ENCODE results near the gene CCDC97.

Gene CCDC97

GRCh38 chr19:41322451-41322850 is 12.5 kb downstream of the CCDC97 start:
- Histone ChIP-seq H3K4me3 (ENCODE audit: low read length) (no peak overlapping the region), H3K36me3 (ENCODE audit: control insufficient read depth, low read length) (peaks cover 66% of the 10 kb centered on the region), H3K4me1 (ENCODE audit: control insufficient read depth, low read length) (peaks cover 34% of the 10 kb centered on the region), H3K27ac (ENCODE audit: low read depth, low read length) (no peak overlapping the region), H3K4me2 (ENCODE audit: low read length) (no peak overlapping the region), H4K20me1 (ENCODE audit: control insufficient read depth, insufficient read depth, low read depth, low read length) (no peaks in the 10 kb centered on the region), H3K9me3 (ENCODE audit: control insufficient read depth, insufficient read depth, low read length) (no peaks in the 10 kb centered on the region), H3K27me3 (ENCODE audit: control insufficient read depth, low read length) (no peaks in the 10 kb centered on the region), H3F3A (ENCODE audit: control insufficient read depth, insufficient read depth) (peaks cover 28% of the 10 kb centered on the region), H3K9me2 (replicated peaks; ENCODE audit: control insufficient read depth, low read length) (no peaks in the 10 kb centered on the region), H3K79me2 (ENCODE audit: control insufficient read depth, low read length) (peaks cover 15% of the 10 kb centered on the region)
- TF ChIP-seq EZH2phosphoT487 (IDR thresholded peaks at IDR 0.05; ENCODE audit: borderline replicate concordance, low read length), result no peak

DNA sequence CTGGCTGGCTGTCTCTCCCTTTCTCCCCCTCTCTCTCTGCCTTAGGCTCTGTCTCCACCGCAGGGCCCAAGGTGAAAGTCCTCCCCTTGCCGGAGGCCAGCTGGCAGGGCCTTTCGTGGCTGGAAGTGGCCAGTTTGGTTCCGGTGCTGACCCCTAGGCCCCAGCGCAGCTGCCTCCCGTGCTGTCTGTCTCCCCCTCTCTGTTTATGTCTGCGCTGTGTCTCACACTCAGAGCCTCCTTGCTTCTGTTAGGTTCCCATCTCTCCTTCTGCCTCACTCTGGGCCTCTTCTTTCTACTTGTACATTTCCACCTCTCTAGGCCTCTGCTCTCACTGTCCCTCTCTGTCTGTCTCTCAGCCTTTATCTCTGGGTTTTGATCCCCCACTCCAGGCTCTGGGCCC is 13.1 kb downstream of the CCDC97 start:
- 0 out of 2 replicates have a peak overlapping the region, but pooled peaks have one; percentile 4 for H3K27ac ChIP-seq (ENCODE audit: low read depth, low read length)
- no peak overlapping the region for H3K4me2 ChIP-seq (ENCODE audit: low read length)
- H3K27me3 ChIP-seq (ENCODE audit: control insufficient read depth, low read length), result no peaks in the 10 kb centered on the region
- H3K4me1 ChIP-seq (ENCODE audit: control insufficient read depth, low read length), result peaks cover 39% of the 10 kb centered on the region
- TF ChIP-seq EZH2phosphoT487 (IDR thresholded peaks at IDR 0.05; ENCODE audit: borderline replicate concordance, low read length), result no peak
- TF ChIP-seq, protein P1, sequence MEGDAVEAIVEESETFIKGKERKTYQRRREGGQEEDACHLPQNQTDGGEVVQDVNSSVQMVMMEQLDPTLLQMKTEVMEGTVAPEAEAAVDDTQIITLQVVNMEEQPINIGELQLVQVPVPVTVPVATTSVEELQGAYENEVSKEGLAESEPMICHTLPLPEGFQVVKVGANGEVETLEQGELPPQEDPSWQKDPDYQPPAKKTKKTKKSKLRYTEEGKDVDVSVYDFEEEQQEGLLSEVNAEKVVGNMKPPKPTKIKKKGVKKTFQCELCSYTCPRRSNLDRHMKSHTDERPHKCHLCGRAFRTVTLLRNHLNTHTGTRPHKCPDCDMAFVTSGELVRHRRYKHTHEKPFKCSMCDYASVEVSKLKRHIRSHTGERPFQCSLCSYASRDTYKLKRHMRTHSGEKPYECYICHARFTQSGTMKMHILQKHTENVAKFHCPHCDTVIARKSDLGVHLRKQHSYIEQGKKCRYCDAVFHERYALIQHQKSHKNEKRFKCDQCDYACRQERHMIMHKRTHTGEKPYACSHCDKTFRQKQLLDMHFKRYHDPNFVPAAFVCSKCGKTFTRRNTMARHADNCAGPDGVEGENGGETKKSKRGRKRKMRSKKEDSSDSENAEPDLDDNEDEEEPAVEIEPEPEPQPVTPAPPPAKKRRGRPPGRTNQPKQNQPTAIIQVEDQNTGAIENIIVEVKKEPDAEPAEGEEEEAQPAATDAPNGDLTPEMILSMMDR (IDR thresholded peaks at IDR 0.05; ENCODE audit: low read depth, low read length, poor library complexity, severe bottlenecking), result no peak
- peaks cover 18% of the 10 kb centered on the region for H3K79me2 ChIP-seq (ENCODE audit: control insufficient read depth, low read length)
- no peaks in the 10 kb centered on the region for H3K9me2 ChIP-seq (replicated peaks; ENCODE audit: control insufficient read depth, low read length)
- peaks cover 68% of the 10 kb centered on the region for H3K36me3 ChIP-seq (ENCODE audit: control insufficient read depth, low read length)
- H3K9me3 ChIP-seq (ENCODE audit: control insufficient read depth, insufficient read depth, low read length), result no peaks in the 10 kb centered on the region
- no peak overlapping the region for H3K4me3 ChIP-seq (ENCODE audit: low read length)
- peaks cover 30% of the 10 kb centered on the region for H3F3A ChIP-seq (ENCODE audit: control insufficient read depth, insufficient read depth)
- H4K20me1 ChIP-seq (ENCODE audit: control insufficient read depth, insufficient read depth, low read depth, low read length), result 0 out of 2 replicates have a peak, but pooled peaks cover under 1% of the 10 kb centered on the region

DNA sequence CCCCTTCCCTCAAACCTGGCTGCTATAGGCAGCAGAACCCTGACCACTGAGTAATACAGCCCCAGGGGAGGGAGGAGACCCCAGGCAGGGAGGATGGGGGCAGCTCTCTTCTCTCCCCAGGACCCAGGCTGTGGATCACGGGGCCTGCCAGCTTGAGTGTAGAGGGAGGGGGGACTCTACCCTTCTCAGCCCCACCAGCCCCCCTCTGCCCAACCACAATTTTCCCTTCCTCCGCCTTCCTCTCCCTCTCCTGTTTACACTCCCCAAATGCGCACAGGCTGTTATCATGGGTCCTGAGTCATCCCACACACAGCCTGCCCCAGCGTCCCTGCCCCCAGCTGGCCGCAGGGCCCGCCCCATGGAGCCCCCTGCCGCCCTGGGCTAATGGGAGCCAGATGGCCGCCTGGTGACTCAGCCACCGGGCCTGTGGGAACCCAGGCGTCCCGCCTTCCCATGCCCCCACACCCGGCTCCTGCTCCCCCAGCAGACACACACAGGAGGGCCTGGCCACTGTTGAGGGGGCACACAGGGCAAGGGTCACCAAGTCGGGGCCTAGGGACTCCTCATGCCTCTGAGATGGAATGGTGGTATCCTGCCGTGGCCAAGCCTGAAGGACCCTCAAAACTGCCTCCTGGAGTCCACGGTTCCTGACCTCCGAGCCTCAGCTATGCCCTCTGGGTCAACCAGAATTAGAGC is 13.6 kb downstream of the CCDC97 start:
- H3F3A ChIP-seq (ENCODE audit: control insufficient read depth, insufficient read depth), result peaks cover 36% of the 10 kb centered on the region
- no peak for TF ChIP-seq EZH2phosphoT487 (IDR thresholded peaks at IDR 0.05; ENCODE audit: borderline replicate concordance, low read length)
- TF ChIP-seq, protein P1 (IDR thresholded peaks at IDR 0.05; ENCODE audit: low read depth, low read length, poor library complexity, severe bottlenecking), result no peak
- peaks cover 45% of the 10 kb centered on the region for H3K4me1 ChIP-seq (ENCODE audit: control insufficient read depth, low read length)
- peaks cover 69% of the 10 kb centered on the region for H3K36me3 ChIP-seq (ENCODE audit: control insufficient read depth, low read length)
- H4K20me1 ChIP-seq (ENCODE audit: control insufficient read depth, insufficient read depth, low read depth, low read length), result 0 out of 2 replicates have a peak, but pooled peaks cover 4% of the 10 kb centered on the region
- H3K27ac ChIP-seq (ENCODE audit: low read depth, low read length), result 0 out of 2 replicates have a peak overlapping the region, but pooled peaks have one; percentile 4
- no peaks in the 10 kb centered on the region for H3K27me3 ChIP-seq (ENCODE audit: control insufficient read depth, low read length)
- H3K79me2 ChIP-seq (ENCODE audit: control insufficient read depth, low read length), result peaks cover 20% of the 10 kb centered on the region
- H3K4me3 ChIP-seq (ENCODE audit: low read length), result no peak overlapping the region
- H3K4me2 ChIP-seq (ENCODE audit: low read length), result no peak overlapping the region
- H3K9me3 ChIP-seq (ENCODE audit: control insufficient read depth, insufficient read depth, low read length), result no peaks in the 10 kb centered on the region
- no peaks in the 10 kb centered on the region for H3K9me2 ChIP-seq (replicated peaks; ENCODE audit: control insufficient read depth, low read length)

DNA sequence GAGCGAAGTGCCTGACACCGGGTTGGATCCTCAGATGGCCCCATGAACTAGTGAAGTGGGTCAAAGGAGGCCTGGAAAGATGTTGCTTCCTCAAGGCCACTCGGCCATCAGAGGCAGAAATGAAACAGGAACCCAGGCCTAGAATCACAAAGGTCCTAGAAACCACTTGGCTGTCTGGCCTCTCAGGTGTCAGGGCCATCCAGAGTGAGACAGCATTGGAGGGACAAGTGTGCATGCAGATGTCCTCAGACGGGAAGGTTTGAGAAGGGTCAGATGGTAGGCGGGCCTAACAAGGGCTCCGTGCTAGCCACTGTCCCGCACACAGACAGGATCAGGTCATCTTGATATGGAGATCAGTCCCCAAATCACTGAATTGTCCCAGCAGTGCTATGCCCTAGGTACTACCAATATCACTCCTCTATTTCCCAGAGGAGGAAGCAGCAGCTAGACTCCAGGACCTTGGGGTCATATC is 14.3 kb downstream of the CCDC97 start:
- Histone ChIP-seq H3K27ac (ENCODE audit: low read depth, low read length) (peak overlapping the region; percentile 96; the same call in 1 of the 2 replicates), H3K27me3 (ENCODE audit: control insufficient read depth, low read length) (no peaks in the 10 kb centered on the region), H3K36me3 (ENCODE audit: control insufficient read depth, low read length) (peaks cover 65% of the 10 kb centered on the region), H3F3A (ENCODE audit: control insufficient read depth, insufficient read depth) (peaks cover 42% of the 10 kb centered on the region), H3K4me3 (ENCODE audit: low read length) (no peak overlapping the region), H3K4me2 (ENCODE audit: low read length) (no peak overlapping the region), H3K9me3 (ENCODE audit: control insufficient read depth, insufficient read depth, low read length) (no peaks in the 10 kb centered on the region), H3K79me2 (ENCODE audit: control insufficient read depth, low read length) (peaks cover 20% of the 10 kb centered on the region), H4K20me1 (ENCODE audit: control insufficient read depth, insufficient read depth, low read depth, low read length) (0 out of 2 replicates have a peak, but pooled peaks cover 4% of the 10 kb centered on the region), H3K4me1 (ENCODE audit: control insufficient read depth, low read length) (peaks cover 52% of the 10 kb centered on the region), H3K9me2 (replicated peaks; ENCODE audit: control insufficient read depth, low read length) (no peaks in the 10 kb centered on the region)
- TF ChIP-seq, protein P1 (IDR thresholded peaks at IDR 0.05; ENCODE audit: low read depth, low read length, poor library complexity, severe bottlenecking), result no peak
- no peak for TF ChIP-seq EZH2phosphoT487 (IDR thresholded peaks at IDR 0.05; ENCODE audit: borderline replicate concordance, low read length)

Data from DOHH2 (cell line).